DMS114 treated with DMSO at 0.1 percent for 48 hours (cell line): ENCODE results near the gene SSBP4.

Experiments
- DNase-seq: peaks from one replicate; lab custom pipeline; 2025; ENCODE audit not compliant: unreplicated experiment; lab: John Stamatoyannopoulos, UW

The SSBP4 gene

GRCh38 chr19:18464646-18465045 is 45.4 kb downstream of the SSBP4 start:
- DNase-seq, result no peak

- DNase-seq, result no peak
Measured at GRCh38 chr19:18465214-18465963, 46.2 kb downstream of the SSBP4 start.

GRCh38 chr19:18465964-18466339 is 46.8 kb downstream of the SSBP4 start:
- no peak for DNase-seq

- no peak for DNase-seq
Measured at GRCh38 chr19:18466354-18466753, 47.2 kb downstream of the SSBP4 start.

GRCh38 chr19:18467978-18468377 is 48.8 kb downstream of the SSBP4 start:
- DNase-seq, result no peak

GRCh38 chr19:18468517-18468916 is 49.3 kb downstream of the SSBP4 start:
- no peak for DNase-seq

- peak; percentile 30 for DNase-seq
Measured at GRCh38 chr19:18469069-18469846, 50.1 kb downstream of the SSBP4 start.

- DNase-seq, result no peak
Measured at GRCh38 chr19:18470787-18471186, 51.6 kb downstream of the SSBP4 start.

GRCh38 chr19:18473003-18473705 is 54.0 kb downstream of the SSBP4 start:
- DNase-seq, result no peak

GRCh38 chr19:18473706-18474087 is 54.5 kb downstream of the SSBP4 start:
- DNase-seq, result no peak

GRCh38 chr19:18474366-18474887 is 55.2 kb downstream of the SSBP4 start:
- no peak for DNase-seq

- DNase-seq, result no peak
Measured at GRCh38 chr19:18475004-18475453, 55.8 kb downstream of the SSBP4 start.

GRCh38 chr19:18475762-18476331 is 56.6 kb downstream of the SSBP4 start:
- no peak for DNase-seq

GRCh38 chr19:18476507-18477041 is 57.4 kb downstream of the SSBP4 start:
- no peak for DNase-seq

GRCh38 chr19:18477042-18477779 is 58.0 kb downstream of the SSBP4 start:
- peak; percentile 12 for DNase-seq

GRCh38 chr19:18477974-18478373 is 58.8 kb downstream of the SSBP4 start:
- no peak for DNase-seq

GRCh38 chr19:18478545-18479311 is 59.5 kb downstream of the SSBP4 start:
- DNase-seq, result no peak

GRCh38 chr19:18480006-18480691 is 61.0 kb downstream of the SSBP4 start:
- no peak for DNase-seq
